Measurements from ENCODE around the gene HELZ.
"Not testable (repeated sequence)": the region's sequence is repeated elsewhere in the genome, so short reads cannot be mapped to it uniquely, and the experiment has no call there.

Gene HELZ

GRCh38 chr17:67050066-67050465 is 194.9 kb downstream of the HELZ start:
- no peak for DNase-seq (ENCODE audit: low read depth)

GRCh38 chr17:67049025-67049739 is 195.8 kb downstream of the HELZ start:
- no peak for DNase-seq (ENCODE audit: low read depth)

- no peak for DNase-seq (ENCODE audit: low read depth)
Observed at GRCh38 chr17:67047382-67047781, 197.6 kb downstream of the HELZ start.

- DNase-seq (ENCODE audit: low read depth): no peak
Observed at GRCh38 chr17:67046398-67046797, 198.6 kb downstream of the HELZ start.

GRCh38 chr17:67044940-67045339 is 200.1 kb downstream of the HELZ start:
- no peak for DNase-seq (ENCODE audit: low read depth)

- no peak for DNase-seq (ENCODE audit: low read depth)
Observed at GRCh38 chr17:67044016-67044772, 200.8 kb downstream of the HELZ start, which contains the start of gene CACNG1. CACNG1 (plus strand) TSS chr17:67044554; CDS start chr17:67044661, 107 bp downstream.

GRCh38 chr17:67043283-67043682 is 201.7 kb downstream of the HELZ start:
- no peak for DNase-seq (ENCODE audit: low read depth)

GRCh38 chr17:67041941-67042899 is 202.8 kb downstream of the HELZ start:
- DNase-seq (ENCODE audit: low read depth): no peak

- no peak for DNase-seq (ENCODE audit: low read depth)
Observed at GRCh38 chr17:67041531-67041930, 203.5 kb downstream of the HELZ start.

GRCh38 chr17:67041119-67041518 is 203.9 kb downstream of the HELZ start:
- not testable (repeated sequence) for DNase-seq (ENCODE audit: low read depth)

- no peak for DNase-seq (ENCODE audit: low read depth)
Observed at GRCh38 chr17:67040652-67041051, 204.3 kb downstream of the HELZ start.

GRCh38 chr17:67038861-67039365 is 206.1 kb downstream of the HELZ start:
- DNase-seq (ENCODE audit: low read depth): no peak

- no peak for DNase-seq (ENCODE audit: low read depth)
Observed at GRCh38 chr17:67035131-67036083, 209.6 kb downstream of the HELZ start.

- no peak for DNase-seq (ENCODE audit: low read depth)
Observed at GRCh38 chr17:67033613-67034012, 211.4 kb downstream of the HELZ start.

- no peak for DNase-seq (ENCODE audit: low read depth)
Observed at GRCh38 chr17:67032985-67033384, 212.0 kb downstream of the HELZ start.

- DNase-seq (ENCODE audit: low read depth): no peak
Observed at GRCh38 chr17:67032382-67032781, 212.6 kb downstream of the HELZ start.

- no peak for DNase-seq (ENCODE audit: low read depth)
Observed at GRCh38 chr17:67030641-67031040, 214.4 kb downstream of the HELZ start.

- DNase-seq (ENCODE audit: low read depth): no peak
Observed at GRCh38 chr17:67027031-67027628, 217.9 kb downstream of the HELZ start.

GRCh38 chr17:67026341-67026740 is 218.7 kb downstream of the HELZ start:
- no peak for DNase-seq (ENCODE audit: low read depth)

GRCh38 chr17:67025216-67025792 is 219.7 kb downstream of the HELZ start:
- DNase-seq (ENCODE audit: low read depth): no peak
